Neural progenitor cell (in vitro differentiated cells): ENCODE data around the gene IL17RB. TPM values are rescaled to one million over a fixed set of nuclear protein-coding genes. Genes with fewer than 3 reads are reported as not detected.

Source experiments
- DNase-seq: peaks from one replicate; pipeline ENCODE4 v3.0.0-alpha.2; 2016; ENCODE audit warnings: low spot score
- H2AFZ ChIP-seq: fragments of 200-600 bp; sonication (generic); replicated peaks from 2 replicates; pipeline ENCODE4 v1.6.1; 2016; ENCODE audit warnings: antibody characterized with exemption
- H3F3A ChIP-seq: fragments of 200-600 bp; sonication (generic); 2 replicates; pipeline ENCODE4 v1.6.1; 2016; ENCODE audit warnings: antibody characterized with exemption, low read depth
- H3K27ac ChIP-seq: fragments of 200-600 bp; sonication (generic); 2 replicates; pipeline ENCODE4 v1.5.1; 2016; ENCODE audit warnings: mild to moderate bottlenecking
- H3K27me3 ChIP-seq: fragments of 200-600 bp; sonication (generic); 2 replicates; pipeline ENCODE4 v1.6.1; 2016; ENCODE audit warnings: mild to moderate bottlenecking, moderate library complexity
- H3K36me3 ChIP-seq: fragments of 200-600 bp; sonication (generic); 2 replicates; pipeline ENCODE4 v1.5.1; 2016
- H3K4me1 ChIP-seq: fragments of 200-600 bp; sonication (generic); 2 replicates; pipeline ENCODE4 v1.6.1; 2016; ENCODE audit warnings: mixed run types
- H3K4me2 ChIP-seq: fragments of 200-600 bp; sonication (generic); 2 replicates; pipeline ENCODE4 v1.6.1; 2016
- H3K4me3 ChIP-seq: fragments of 200-600 bp; sonication (generic); 2 replicates; pipeline ENCODE4 v1.5.1; 2016
- H3K79me2 ChIP-seq: fragments of 200-600 bp; sonication (generic); 2 replicates; pipeline ENCODE4 v1.6.1; 2016; ENCODE audit warnings: low read depth
- H3K9ac ChIP-seq: fragments of 200-600 bp; sonication (generic); 2 replicates; pipeline ENCODE4 v1.6.1; 2016
- H3K9me3 ChIP-seq: fragments of 200-600 bp; sonication (generic); 2 replicates; pipeline ENCODE4 v1.5.1; 2016; ENCODE audit warnings: low read depth
- H4K20me1 ChIP-seq: fragments of 200-600 bp; sonication (generic); 2 replicates; pipeline ENCODE4 v1.6.1; 2016; ENCODE audit warnings: low read depth
- H3K27ac Mint-ChIP-seq: 3 replicates; pipeline ENCODE4 v1.8.0; 2021; ENCODE audit warnings: mixed read lengths
- H3K27me3 Mint-ChIP-seq: 2 replicates; pipeline ENCODE4 v1.8.0; 2022; ENCODE audit warnings: low read depth, mild to moderate bottlenecking, inconsistent platforms, moderate library complexity, mixed read lengths; ENCODE audit not compliant: insufficient read depth
- H3K36me3 Mint-ChIP-seq: 3 replicates; pipeline ENCODE4 v1.8.0; 2021; ENCODE audit warnings: mixed read lengths
- H3K4me1 Mint-ChIP-seq: 3 replicates; pipeline ENCODE4 v1.8.0; 2021; ENCODE audit warnings: mixed read lengths
- H3K4me3 Mint-ChIP-seq: 3 replicates; pipeline ENCODE4 v1.8.0; 2021; ENCODE audit warnings: mild to moderate bottlenecking, moderate library complexity, mixed read lengths
- H3K9me3 Mint-ChIP-seq: 3 replicates; pipeline ENCODE4 v1.8.0; 2020; ENCODE audit warnings: mixed read lengths
- EZH2 ChIP-seq: fragments of 200-600 bp; sonication (generic); IDR thresholded peaks from 2 replicates; pipeline ENCODE4 v1.6.1; 2017; ENCODE audit warnings: antibody characterized with exemption, mild to moderate bottlenecking, moderate library complexity
- EZH2phosphoT487 ChIP-seq: fragments of 200-600 bp; sonication (generic); IDR thresholded peaks from 2 replicates; pipeline ENCODE4 v1.6.1; 2017; ENCODE audit warnings: antibody characterized with exemption
- total RNA-seq: library from RNA; depleted of rRNA; stranded (reverse); fragments of >200 nt; gene quantifications from 2 replicates; pipeline ENCODE4 v1.2.3, GENCODE V29; 2015; ENCODE audit warnings: low replicate concordance
- TF ChIP-seq, protein P1 (sequence below): fragments of 200-600 bp; sonication (generic); IDR thresholded peaks from 2 replicates; pipeline ENCODE4 v1.5.1; 2017; ENCODE audit warnings: antibody characterized with exemption, mild to moderate bottlenecking

IL17RB gene
- total RNA-seq, 1 donor from 2014 or later: 3.4 TPM

DNA sequence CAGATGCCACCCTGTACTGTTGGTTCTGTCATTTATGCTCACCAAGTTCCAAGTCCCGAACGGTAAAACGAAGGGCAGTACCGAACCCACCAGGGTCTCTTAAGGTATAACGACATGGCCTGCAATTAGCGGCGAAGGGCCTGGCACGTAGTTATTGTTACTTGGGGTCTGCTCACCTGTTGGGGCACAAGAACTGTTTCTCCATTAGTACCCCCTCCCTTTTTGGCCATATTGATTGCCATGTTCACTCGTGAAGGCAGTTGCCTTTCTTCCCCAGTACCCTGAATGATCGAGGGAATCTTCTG lies 435 bp downstream of the IL17RB start:
- Histone ChIP-seq H2AFZ (peak overlapping the region; percentile 97), H4K20me1 (peaks cover 31% of the 10 kb centered on the region), H3K4me1 (peaks cover 11% of the 10 kb centered on the region), H3K79me2 (no peaks in the 10 kb centered on the region), H3K27ac (no peak overlapping the region), H3K4me2 (peak overlapping the region; percentile 86), H3F3A (peaks cover 24% of the 10 kb centered on the region), H3K4me3 (peak overlapping the region; percentile 61), H3K9ac (no peak overlapping the region), H3K27me3 (peaks cover 30% of the 10 kb centered on the region), H3K36me3 (no peaks in the 10 kb centered on the region), H3K9me3 (no peaks in the 10 kb centered on the region)
- no peaks in the 10 kb centered on the region for H3K36me3 Mint-ChIP-seq
- TF ChIP-seq, protein P1, sequence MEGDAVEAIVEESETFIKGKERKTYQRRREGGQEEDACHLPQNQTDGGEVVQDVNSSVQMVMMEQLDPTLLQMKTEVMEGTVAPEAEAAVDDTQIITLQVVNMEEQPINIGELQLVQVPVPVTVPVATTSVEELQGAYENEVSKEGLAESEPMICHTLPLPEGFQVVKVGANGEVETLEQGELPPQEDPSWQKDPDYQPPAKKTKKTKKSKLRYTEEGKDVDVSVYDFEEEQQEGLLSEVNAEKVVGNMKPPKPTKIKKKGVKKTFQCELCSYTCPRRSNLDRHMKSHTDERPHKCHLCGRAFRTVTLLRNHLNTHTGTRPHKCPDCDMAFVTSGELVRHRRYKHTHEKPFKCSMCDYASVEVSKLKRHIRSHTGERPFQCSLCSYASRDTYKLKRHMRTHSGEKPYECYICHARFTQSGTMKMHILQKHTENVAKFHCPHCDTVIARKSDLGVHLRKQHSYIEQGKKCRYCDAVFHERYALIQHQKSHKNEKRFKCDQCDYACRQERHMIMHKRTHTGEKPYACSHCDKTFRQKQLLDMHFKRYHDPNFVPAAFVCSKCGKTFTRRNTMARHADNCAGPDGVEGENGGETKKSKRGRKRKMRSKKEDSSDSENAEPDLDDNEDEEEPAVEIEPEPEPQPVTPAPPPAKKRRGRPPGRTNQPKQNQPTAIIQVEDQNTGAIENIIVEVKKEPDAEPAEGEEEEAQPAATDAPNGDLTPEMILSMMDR: no peak
- TF ChIP-seq EZH2 (no peak), EZH2phosphoT487 (no peak)
- peak overlapping the region; percentile 85 for H3K4me3 Mint-ChIP-seq
- H3K4me1 Mint-ChIP-seq: peaks cover 26% of the 10 kb centered on the region
- no peaks in the 10 kb centered on the region for H3K9me3 Mint-ChIP-seq
- DNase-seq: no peak
- H3K27ac Mint-ChIP-seq: no peak overlapping the region
- H3K27me3 Mint-ChIP-seq: peaks cover 20% of the 10 kb centered on the region

DNA sequence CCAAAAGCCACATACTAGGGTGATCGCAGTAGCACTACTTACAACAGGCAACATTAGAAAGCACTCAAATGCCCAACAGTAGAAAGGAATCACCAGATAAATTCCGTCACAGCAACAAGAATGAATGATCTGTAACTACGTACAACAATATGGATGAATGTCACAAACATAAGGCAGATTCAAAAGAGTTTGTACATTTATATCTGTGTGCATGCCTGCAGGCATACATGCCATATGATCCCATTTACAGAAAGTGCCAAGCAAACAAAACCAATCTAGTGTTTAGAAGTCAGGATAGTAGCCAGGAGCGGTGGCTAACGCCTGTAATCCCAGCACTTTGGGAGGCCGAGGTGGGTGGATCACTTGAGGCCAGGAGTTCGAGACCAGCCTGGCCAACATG lies 3.5 kb downstream of the IL17RB start:
- Histone ChIP-seq H3K4me1 (no peaks in the 10 kb centered on the region), H3K36me3 (no peaks in the 10 kb centered on the region), H2AFZ (no peak overlapping the region), H3F3A (peaks cover 20% of the 10 kb centered on the region), H4K20me1 (peaks cover 9% of the 10 kb centered on the region), H3K9ac (no peak overlapping the region), H3K27ac (no peak overlapping the region), H3K9me3 (no peaks in the 10 kb centered on the region), H3K4me2 (no peak overlapping the region), H3K27me3 (peaks cover 30% of the 10 kb centered on the region), H3K79me2 (no peaks in the 10 kb centered on the region), H3K4me3 (no peak overlapping the region)
- Mint-ChIP-seq H3K27ac (no peak overlapping the region), H3K36me3 (no peaks in the 10 kb centered on the region), H3K9me3 (no peaks in the 10 kb centered on the region), H3K4me3 (no peak overlapping the region), H3K4me1 (peaks cover 8% of the 10 kb centered on the region), H3K27me3 (peaks cover 11% of the 10 kb centered on the region)
- DNase-seq: no peak
- TF ChIP-seq EZH2phosphoT487 (no peak), EZH2 (no peak)
- TF ChIP-seq, protein P1: no peak

DNA sequence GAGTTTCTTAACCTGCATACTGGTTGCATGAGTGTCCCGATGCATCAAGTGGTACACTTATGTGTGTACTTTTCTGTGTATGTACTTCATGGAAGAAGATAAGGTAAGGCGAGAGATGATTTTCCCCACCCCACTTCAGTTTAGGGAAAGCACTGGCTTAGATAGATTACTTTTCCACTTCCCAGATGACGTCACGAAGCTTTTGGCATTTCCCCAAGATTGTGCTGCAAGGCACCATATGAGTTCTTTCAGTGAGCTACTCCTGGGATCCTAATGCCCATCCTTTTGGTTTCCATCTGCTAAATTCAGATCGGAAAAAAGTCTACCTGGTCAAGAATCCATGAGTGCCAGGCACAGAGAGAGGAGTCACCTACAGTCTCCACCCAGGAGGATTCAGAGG lies 4.5 kb downstream of the IL17RB start:
- H2AFZ ChIP-seq: no peak overlapping the region
- DNase-seq: no peak
- H3K9ac ChIP-seq: no peak overlapping the region
- H3K4me2 ChIP-seq: no peak overlapping the region
- H3K79me2 ChIP-seq: no peaks in the 10 kb centered on the region
- H3K27me3 Mint-ChIP-seq: peaks cover 8% of the 10 kb centered on the region
- H3K27me3 ChIP-seq: peaks cover 27% of the 10 kb centered on the region
- H3K27ac ChIP-seq: no peak overlapping the region
- no peaks in the 10 kb centered on the region for H3K9me3 ChIP-seq
- no peak overlapping the region for H3K4me3 ChIP-seq
- H4K20me1 ChIP-seq: peaks cover 6% of the 10 kb centered on the region
- H3K4me3 Mint-ChIP-seq: no peak overlapping the region
- H3K36me3 ChIP-seq: no peaks in the 10 kb centered on the region
- TF ChIP-seq, protein P1: no peak
- TF ChIP-seq EZH2phosphoT487: no peak
- TF ChIP-seq EZH2: no peak
- no peaks in the 10 kb centered on the region for H3K4me1 ChIP-seq
- H3F3A ChIP-seq: peaks cover 10% of the 10 kb centered on the region
- no peaks in the 10 kb centered on the region for H3K36me3 Mint-ChIP-seq
- peaks cover 5% of the 10 kb centered on the region for H3K4me1 Mint-ChIP-seq
- no peaks in the 10 kb centered on the region for H3K9me3 Mint-ChIP-seq
- no peak overlapping the region for H3K27ac Mint-ChIP-seq

DNA sequence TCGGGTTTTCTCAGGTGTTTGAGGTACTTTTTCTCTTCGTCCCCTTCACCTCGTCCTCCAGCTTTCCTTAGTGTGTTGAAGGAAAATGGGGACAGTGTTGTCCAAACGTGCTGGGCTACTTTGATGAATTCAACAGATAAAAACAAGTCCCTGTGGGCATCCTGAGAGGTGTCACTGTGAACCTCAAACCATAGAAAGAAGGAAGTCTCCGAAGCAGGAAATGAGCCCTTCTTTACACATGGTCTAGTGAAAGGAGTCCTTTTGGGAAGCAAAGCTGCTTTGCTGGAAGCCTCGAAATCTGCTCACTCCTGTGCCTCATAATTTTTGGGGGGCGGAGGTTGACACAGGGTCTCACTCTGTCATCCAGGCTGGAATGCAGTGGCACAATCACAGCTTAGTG lies 10.6 kb downstream of the IL17RB start:
- Histone ChIP-seq H3K79me2 (no peaks in the 10 kb centered on the region), H2AFZ (no peak overlapping the region), H3K4me3 (no peak overlapping the region), H3K27ac (no peak overlapping the region), H3F3A (no peaks in the 10 kb centered on the region), H4K20me1 (no peaks in the 10 kb centered on the region), H3K9me3 (no peaks in the 10 kb centered on the region), H3K4me2 (no peak overlapping the region), H3K36me3 (peaks cover 10% of the 10 kb centered on the region), H3K4me1 (no peaks in the 10 kb centered on the region), H3K9ac (no peak overlapping the region), H3K27me3 (no peaks in the 10 kb centered on the region)
- Mint-ChIP-seq H3K4me1 (peaks cover 8% of the 10 kb centered on the region), H3K9me3 (no peaks in the 10 kb centered on the region), H3K36me3 (peaks cover 8% of the 10 kb centered on the region), H3K4me3 (no peak overlapping the region), H3K27me3 (no peaks in the 10 kb centered on the region), H3K27ac (no peak overlapping the region)
- no peak for TF ChIP-seq EZH2
- TF ChIP-seq, protein P1: no peak
- TF ChIP-seq EZH2phosphoT487: no peak
- no peak for DNase-seq
